Right lobe of liver (tissue), 6 donors: ENCODE measurements around the gene RDH13. TPM values are rescaled to one million over a fixed set of nuclear protein-coding genes. Genes with fewer than 3 reads are reported as not detected.
A peak's percentile ranks its signal among the peaks of the same experiment; 100 is the strongest.

Source experiments
- ATAC-seq, 4 donors: fragments of 200-7000 bp; cut with Tn5 transposase; one replicate each; pipeline ENCODE4 v1.9.1; 2020; ENCODE audit warnings: mild to moderate bottlenecking in 4 of 4, moderate library complexity in 4 of 4
- DNase-seq, 3 donors: peaks; one replicate each; pipeline ENCODE4 v3.0.0-alpha.2; 2020
- H3K27ac ChIP-seq, 3 donors: fragments of 200-600 bp; one replicate each; pipeline ENCODE4 v1.8.0; 2022
- H3K27me3 ChIP-seq, 2 donors: fragments of 200-600 bp; one replicate each; pipeline ENCODE4 v1.8.0; 2022
- H3K36me3 ChIP-seq, 4 donors: fragments of 200-600 bp; sonication (generic) in 1 of 4; one replicate each; pipeline versions ENCODE4 v1.5.1 to v1.8.0; 2017 to 2022; ENCODE audit warnings: control low read depth in 1 of 4
- H3K4me1 ChIP-seq, 4 donors: fragments of 200-600 bp; sonication (generic) in 1 of 4; one replicate each; pipeline versions ENCODE4 v1.5.1 to v1.8.0; 2017 to 2022; ENCODE audit warnings: control low read depth in 1 of 4
- H3K4me3 ChIP-seq, 3 donors: fragments of 200-600 bp; one replicate each; pipeline ENCODE4 v1.8.0; 2022
- H3K9me3 ChIP-seq, 4 donors: fragments of 200-600 bp; sonication (generic) in 1 of 4; one replicate each; pipeline versions ENCODE4 v1.5.1 to v1.8.0; 2017 to 2022; ENCODE audit warnings: control low read depth in 1 of 4
- POLR2A ChIP-seq: fragments of 450-650 bp; IDR thresholded peaks from one replicate; pipeline ENCODE4 v1.6.1; 2017; ENCODE audit warnings: antibody characterized with exemption, mild to moderate bottlenecking
- WGBS: methylation state at CpG from one replicate; pipeline ENCODE4 v1.1.6; 2018; ENCODE audit warnings: low coverage, low lambda C conversion rate; ENCODE audit not compliant: insufficient coverage; ENCODE audit errors: missing lambda C conversion rate; 5-methylcytosine and 5-hydroxymethylcytosine counted together
- intact Hi-C, 2 donors: fragments of 100-400 bp; cut with DNase I; formaldehyde crosslinking; loops; one replicate each; pipeline versions ENCODE4 v1.11.2 to v1.14.1; 2022
- total RNA-seq, 6 experiments: library from RNA; depleted of rRNA in 2 of 6; stranded (reverse); fragments of >200 nt in 2 of 6; fragmentation: NEBNext Ultra II Directional in 3 of 6; extraction: Animal tissue kit (Norgen Biotek cat#: 25700) in 3 of 6; gene quantifications; one replicate each; pipeline versions ENCODE4 v1.1.0 to v1.2.4, GENCODE V29; 2016 to 2023
- TF ChIP-seq, protein P1 (sequence below), 4 donors: fragments of 200-600 bp in 3 of 4; fragments of 450-650 bp in 1 of 4; IDR thresholded peaks; one replicate each; pipeline versions ENCODE4 v1.5.1 to v1.8.0; 2016 to 2022; ENCODE audit warnings: antibody characterized with exemption in 4 of 4, mild to moderate bottlenecking in 2 of 4
- donor health status: DM: no; HTN: yes; CAD: no.
- donor health status: DM: no; HTN: no; CAD: no.
- donor health status: DM: no; HTN: no; CAD: no.
- donor health status: DM: no; HTN: yes; CAD: no.
- donor health status: DM: no; HTN: yes; CAD: no.

Gene RDH13
- total RNA-seq, 6 experiments from 2014 or later = 7.7 to 16.8 (median 12.1) TPM

DNA sequence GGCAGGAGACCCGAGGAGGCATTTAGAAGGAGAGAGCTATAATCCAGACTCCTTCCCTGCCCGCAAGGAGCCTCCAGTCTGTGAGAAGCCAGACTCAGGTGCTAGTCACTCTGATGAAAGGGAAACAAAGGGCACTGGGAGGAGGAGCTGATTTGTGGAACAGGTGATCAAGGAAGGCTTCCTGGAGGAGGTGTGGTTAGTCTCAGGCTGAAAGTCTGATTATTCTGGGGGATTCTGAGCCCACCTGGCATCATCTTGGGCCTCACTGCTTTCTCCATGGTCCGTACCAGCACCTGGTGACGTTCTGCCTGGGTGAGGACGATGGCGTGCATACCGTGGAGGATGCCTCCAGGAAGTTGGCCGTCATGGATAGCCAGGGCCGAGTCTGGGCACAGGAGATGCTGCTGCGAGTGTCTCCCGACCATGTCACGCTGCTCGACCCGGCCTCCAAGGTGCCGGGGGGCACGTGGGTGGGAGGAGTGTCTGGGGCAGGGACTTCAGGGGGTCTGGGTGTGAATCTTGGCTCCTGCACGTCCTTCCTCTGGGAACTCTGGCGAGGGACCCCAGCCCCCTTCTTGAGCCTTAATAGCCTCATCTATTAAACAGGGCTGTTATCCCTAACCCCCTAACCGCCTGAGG, 16.6 kb upstream of the RDH13 start:
- H3K9me3 ChIP-seq = no peaks in the 10 kb centered on the region
- ATAC-seq (no peak), DNase-seq (peak in 1 of 3 donors; percentile 19)
- no peaks in the 10 kb centered on the region for H3K36me3 ChIP-seq
- intact Hi-C loops = no loop called here
- TF ChIP-seq, protein P1, sequence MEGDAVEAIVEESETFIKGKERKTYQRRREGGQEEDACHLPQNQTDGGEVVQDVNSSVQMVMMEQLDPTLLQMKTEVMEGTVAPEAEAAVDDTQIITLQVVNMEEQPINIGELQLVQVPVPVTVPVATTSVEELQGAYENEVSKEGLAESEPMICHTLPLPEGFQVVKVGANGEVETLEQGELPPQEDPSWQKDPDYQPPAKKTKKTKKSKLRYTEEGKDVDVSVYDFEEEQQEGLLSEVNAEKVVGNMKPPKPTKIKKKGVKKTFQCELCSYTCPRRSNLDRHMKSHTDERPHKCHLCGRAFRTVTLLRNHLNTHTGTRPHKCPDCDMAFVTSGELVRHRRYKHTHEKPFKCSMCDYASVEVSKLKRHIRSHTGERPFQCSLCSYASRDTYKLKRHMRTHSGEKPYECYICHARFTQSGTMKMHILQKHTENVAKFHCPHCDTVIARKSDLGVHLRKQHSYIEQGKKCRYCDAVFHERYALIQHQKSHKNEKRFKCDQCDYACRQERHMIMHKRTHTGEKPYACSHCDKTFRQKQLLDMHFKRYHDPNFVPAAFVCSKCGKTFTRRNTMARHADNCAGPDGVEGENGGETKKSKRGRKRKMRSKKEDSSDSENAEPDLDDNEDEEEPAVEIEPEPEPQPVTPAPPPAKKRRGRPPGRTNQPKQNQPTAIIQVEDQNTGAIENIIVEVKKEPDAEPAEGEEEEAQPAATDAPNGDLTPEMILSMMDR (IDR thresholded peaks at IDR 0.05) = no peak
- TF ChIP-seq POLR2A = no peak
- H3K27me3 ChIP-seq = peaks cover 0 to 8% of the 10 kb centered on the region in 2 donors
- H3K27ac ChIP-seq = no peak overlapping the region
- peaks cover 0 to 8% (median 0%) of the 10 kb centered on the region in 4 donors for H3K4me1 ChIP-seq
- H3K4me3 ChIP-seq = no peak overlapping the region
- WGBS = 58% methylated on average over 6 of the region's 19 CpGs

DNA sequence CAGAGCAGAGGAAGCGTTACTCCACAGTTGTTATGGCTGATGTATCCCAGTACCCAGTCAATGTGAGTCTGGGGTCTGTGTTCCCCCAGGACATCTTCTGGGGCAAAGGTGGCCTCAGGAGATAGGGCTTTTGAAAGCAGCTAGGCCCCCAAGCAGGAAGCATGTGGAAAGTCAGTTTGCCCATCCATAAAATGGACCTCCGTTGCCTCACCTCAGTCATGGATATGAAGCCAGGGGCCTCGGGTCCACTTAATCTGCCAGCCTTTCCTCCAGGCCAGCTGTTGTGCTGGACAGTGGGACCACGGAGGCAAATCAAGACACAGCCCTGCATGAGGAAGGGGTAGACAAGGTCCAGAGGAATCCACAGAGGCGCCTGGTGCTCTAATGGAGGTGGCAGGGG, 16.0 kb upstream of the RDH13 start:
- intact Hi-C loops = no loop called here
- ATAC-seq (no peak), DNase-seq (no peak)
- H3K27me3 ChIP-seq = peaks cover 0 to 8% of the 10 kb centered on the region in 2 donors
- TF ChIP-seq, protein P1 (IDR thresholded peaks at IDR 0.05) = no peak
- TF ChIP-seq POLR2A = no peak
- no CpG with 5 or more reads among the region's 5 CpGs for WGBS
- no peak overlapping the region for H3K27ac ChIP-seq
- H3K36me3 ChIP-seq = no peaks in the 10 kb centered on the region
- H3K4me1 ChIP-seq = peaks cover 0 to 8% (median 0%) of the 10 kb centered on the region in 4 donors
- no peak overlapping the region for H3K4me3 ChIP-seq
- no peaks in the 10 kb centered on the region for H3K9me3 ChIP-seq

DNA sequence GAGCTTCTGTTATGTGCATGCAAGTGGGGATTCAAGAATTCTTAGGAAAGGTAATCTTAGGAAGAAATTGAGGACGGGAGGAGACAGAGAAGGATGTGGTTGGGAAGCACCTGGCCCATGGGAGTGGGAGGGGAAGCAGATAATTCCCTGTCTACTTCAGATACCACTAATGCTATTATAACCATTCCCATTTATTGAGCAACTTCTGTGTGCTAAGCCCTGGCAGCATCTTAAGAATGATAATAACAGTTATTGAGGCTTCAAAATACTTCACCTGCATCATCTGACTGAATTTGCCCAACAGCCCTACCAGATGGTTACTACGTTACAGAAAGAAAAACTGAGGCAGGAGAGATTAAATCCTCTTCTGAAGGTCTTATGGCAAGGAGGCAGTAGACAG, 14.2 kb upstream of the RDH13 start:
- H3K27me3 ChIP-seq = peaks cover 0 to 6% of the 10 kb centered on the region in 2 donors

DNA sequence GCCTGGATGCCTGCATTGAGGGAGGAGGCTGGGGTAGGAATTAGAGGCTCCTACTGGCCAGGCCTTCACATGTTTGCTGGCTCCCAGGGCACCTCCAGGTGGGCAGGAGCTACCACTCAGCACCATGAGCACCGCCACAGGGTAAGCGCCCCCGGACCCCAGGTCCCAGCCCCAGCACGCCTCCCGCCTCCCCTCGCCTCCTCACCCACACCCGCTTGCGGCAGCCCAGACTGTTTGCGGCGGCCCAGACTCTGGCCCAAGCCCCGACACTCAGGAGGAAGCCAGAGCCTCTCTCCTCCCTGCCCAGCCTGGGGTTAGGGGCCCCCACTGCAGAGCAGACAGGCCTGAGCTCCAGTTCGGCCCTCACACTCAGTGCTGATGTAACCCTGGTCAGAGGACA, 13.4 kb upstream of the RDH13 start:
- Histone ChIP-seq H3K27me3 (no peaks in the 10 kb centered on the region), H3K9me3 (no peaks in the 10 kb centered on the region), H3K27ac (no peak overlapping the region), H3K36me3 (no peaks in the 10 kb centered on the region), H3K4me1 (peaks cover 0 to 5% (median 0%) of the 10 kb centered on the region in 4 donors), H3K4me3 (no peak overlapping the region)
- ATAC-seq (peak in 1 of 4 donors; percentile 5), DNase-seq (no peak)
- intact Hi-C loops = no loop called here
- TF ChIP-seq, protein P1 (IDR thresholded peaks at IDR 0.05) = no peak
- no peak for TF ChIP-seq POLR2A
- 20% methylated on average over 1 of the region's 12 CpGs for WGBS

More for the DNA sequence above, 14.2 kb upstream of the RDH13 start:
- Histone ChIP-seq H3K4me3 (no peak overlapping the region), H3K4me1 (peaks cover 0 to 8% (median 0%) of the 10 kb centered on the region in 4 donors), H3K9me3 (no peaks in the 10 kb centered on the region), H3K27ac (no peak overlapping the region), H3K36me3 (no peaks in the 10 kb centered on the region)
- WGBS = 67% methylated on average over 2 of the region's 2 CpGs
- no peak for ATAC-seq
- TF ChIP-seq, protein P1 (IDR thresholded peaks at IDR 0.05) = no peak
- no peak for TF ChIP-seq POLR2A
- DNase-seq = no peak
- intact Hi-C loops = no loop called here
